Measurements from ENCODE around the gene ITGBL1. TPM values are rescaled to one million over a fixed set of nuclear protein-coding genes. Genes with fewer than 3 reads are reported as not detected.

The ITGBL1 gene
- total and polyA plus RNA-seq, 7 donors: 0.44 to 5.7 (median 1.7) TPM

GRCh38 chr13:101726681-101727080, 274.2 kb downstream of the ITGBL1 start:
- Histone ChIP-seq H3K4me3 (no peak overlapping the region), H3K27me3 (ENCODE audit: insufficient read depth in 3 of 3, low read length in 2 of 3) (no peaks in the 10 kb centered on the region), H3K36me3 (ENCODE audit: insufficient read depth in 1 of 2, low read depth in 1 of 2) (no peaks in the 10 kb centered on the region), H3K4me1 (no peaks in the 10 kb centered on the region), H3K27ac (no peak overlapping the region), H3K9me3 (no peaks in the 10 kb centered on the region)
- 68 to 76% (median 74%) methylated on average over 2 of the region's 2 CpGs for WGBS, 3 donors
- intact Hi-C loops (cut with DNase I): no loop called here
- ATAC-seq (no peak), DNase-seq (no peak)
- no peak for TF ChIP-seq CTCF (IDR thresholded peaks at IDR 0.05)

- no peak for DNase-seq
Observed at GRCh38 chr13:101727118-101727517, 274.6 kb downstream of the ITGBL1 start.

GRCh38 chr13:101728021-101728420, 275.5 kb downstream of the ITGBL1 start:
- Histone ChIP-seq H3K27me3 (ENCODE audit: insufficient read depth in 3 of 3, low read length in 2 of 3) (no peaks in the 10 kb centered on the region), H3K9me3 (no peaks in the 10 kb centered on the region), H3K36me3 (ENCODE audit: insufficient read depth in 1 of 2, low read depth in 1 of 2) (no peaks in the 10 kb centered on the region), H3K4me3 (no peak overlapping the region), H3K27ac (no peak overlapping the region), H3K4me1 (no peaks in the 10 kb centered on the region)
- TF ChIP-seq CTCF (IDR thresholded peaks at IDR 0.05): no peak
- intact Hi-C loops (cut with DNase I): no loop called here
- DNase-seq: no peak
- ATAC-seq: no peak

More at GRCh38 chr13:101727118-101727517, 274.6 kb downstream of the ITGBL1 start:
- intact Hi-C loops (cut with DNase I): no loop called here
- Histone ChIP-seq H3K4me3 (no peak overlapping the region), H3K4me1 (no peaks in the 10 kb centered on the region), H3K27me3 (ENCODE audit: insufficient read depth in 3 of 3, low read length in 2 of 3) (no peaks in the 10 kb centered on the region), H3K9me3 (no peaks in the 10 kb centered on the region), H3K27ac (no peak overlapping the region), H3K36me3 (ENCODE audit: insufficient read depth in 1 of 2, low read depth in 1 of 2) (no peaks in the 10 kb centered on the region)
- TF ChIP-seq CTCF (IDR thresholded peaks at IDR 0.05): no peak
- ATAC-seq: no peak
- WGBS, 3 donors: 27 to 45% (median 38%) methylated on average over 1 of the region's 1 CpG

DNA sequence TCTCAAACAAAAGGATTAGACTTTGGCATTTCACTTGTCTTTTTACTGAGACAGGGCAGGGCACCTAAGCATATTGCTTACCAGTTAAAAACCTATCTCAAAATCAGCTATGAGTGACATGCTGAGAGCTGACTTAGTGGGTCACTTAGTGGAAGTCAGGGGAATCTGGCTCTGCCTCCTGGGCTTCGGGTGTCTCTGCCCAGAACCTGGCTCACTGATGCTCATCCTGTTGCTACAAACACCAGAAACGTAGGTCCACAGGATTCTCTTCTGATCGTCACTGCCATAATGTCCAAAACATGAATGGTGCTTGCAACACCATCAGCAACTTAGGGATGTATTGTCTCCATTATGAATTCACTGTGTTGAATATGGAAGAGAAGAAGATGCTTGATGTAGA, 276.1 kb downstream of the ITGBL1 start:
- 58 to 77% (median 70%) methylated on average over 3 of the region's 3 CpGs for WGBS, 3 donors
- Histone ChIP-seq H3K27ac (no peak overlapping the region), H3K9me3 (no peaks in the 10 kb centered on the region), H3K27me3 (ENCODE audit: insufficient read depth in 3 of 3, low read length in 2 of 3) (no peaks in the 10 kb centered on the region), H3K4me1 (no peaks in the 10 kb centered on the region), H3K4me3 (no peak overlapping the region), H3K36me3 (ENCODE audit: insufficient read depth in 1 of 2, low read depth in 1 of 2) (no peaks in the 10 kb centered on the region)
- no peak for ATAC-seq
- no peak for TF ChIP-seq CTCF (IDR thresholded peaks at IDR 0.05)
- no peak for DNase-seq
- intact Hi-C loops (cut with DNase I): no loop called here

- no peak for ATAC-seq
- 74 to 79% (median 77%) methylated on average over 3 of the region's 3 CpGs for WGBS, 3 donors
- no peak overlapping the region for H3K4me3 ChIP-seq
- H3K36me3 ChIP-seq (ENCODE audit: insufficient read depth in 1 of 2, low read depth in 1 of 2): no peaks in the 10 kb centered on the region
- H3K9me3 ChIP-seq: no peaks in the 10 kb centered on the region
- no peaks in the 10 kb centered on the region for H3K4me1 ChIP-seq
- no peak for DNase-seq
- H3K27me3 ChIP-seq (ENCODE audit: insufficient read depth in 3 of 3, low read length in 2 of 3): no peaks in the 10 kb centered on the region
- no peak overlapping the region for H3K27ac ChIP-seq
- intact Hi-C loops (cut with DNase I): no loop called here
- TF ChIP-seq CTCF (IDR thresholded peaks at IDR 0.05): no peak
Observed at GRCh38 chr13:101730420-101731000, 278.0 kb downstream of the ITGBL1 start.
